Mucosa of gallbladder (tissue), 1 donor: ENCODE results near the gene NPAS3. TPM values are rescaled to one million over a fixed set of nuclear protein-coding genes. Genes with fewer than 3 reads are reported as not detected.

ENCODE experiments used
- DNase-seq: peaks from one replicate; pipeline ENCODE4 v3.0.0-alpha.2; 2020; ENCODE audit warnings: low spot score
- total RNA-seq: library from RNA; stranded (reverse); gene quantifications from one replicate; pipeline ENCODE4 v1.2.1, GENCODE V29; 2021
- donor health status: DM: no; HTN: no; CAD: no.

Gene NPAS3
- total RNA-seq, 1 donor from 2014 or later: 1.8 TPM

- DNase-seq: no peak
Observed at GRCh38 chr14:33736979-33737378, 798.3 kb downstream of the NPAS3 start.

GRCh38 chr14:33737446-33737845, 798.8 kb downstream of the NPAS3 start:
- no peak for DNase-seq

- no peak for DNase-seq
Observed at GRCh38 chr14:33738029-33738428, 799.4 kb downstream of the NPAS3 start.

- DNase-seq: no peak
Observed at GRCh38 chr14:33738491-33738890, 799.8 kb downstream of the NPAS3 start.

GRCh38 chr14:33740531-33740930, 801.9 kb downstream of the NPAS3 start:
- DNase-seq: no peak

GRCh38 chr14:33742166-33742565, 803.5 kb downstream of the NPAS3 start:
- no peak for DNase-seq

- no peak for DNase-seq
Observed at GRCh38 chr14:33745163-33745562, 806.5 kb downstream of the NPAS3 start.

- no peak for DNase-seq
Observed at GRCh38 chr14:33747749-33748148, 809.1 kb downstream of the NPAS3 start.

- no peak for DNase-seq
Observed at GRCh38 chr14:33754261-33754660, 815.6 kb downstream of the NPAS3 start.

GRCh38 chr14:33755358-33755757, 816.7 kb downstream of the NPAS3 start:
- no peak for DNase-seq

GRCh38 chr14:33756833-33757232, 818.2 kb downstream of the NPAS3 start:
- no peak for DNase-seq

- DNase-seq: no peak
Observed at GRCh38 chr14:33758547-33758946, 819.9 kb downstream of the NPAS3 start.

GRCh38 chr14:33762161-33762851, 823.6 kb downstream of the NPAS3 start:
- no peak for DNase-seq

GRCh38 chr14:33764876-33765650, 826.4 kb downstream of the NPAS3 start:
- no peak for DNase-seq

- DNase-seq: no peak
Observed at GRCh38 chr14:33767586-33768457, 829.1 kb downstream of the NPAS3 start.

GRCh38 chr14:33768458-33768830, 829.8 kb downstream of the NPAS3 start:
- no peak for DNase-seq

- DNase-seq: no peak
Observed at GRCh38 chr14:33773205-33774030, 834.7 kb downstream of the NPAS3 start.

- no peak for DNase-seq
Observed at GRCh38 chr14:33774161-33774560, 835.5 kb downstream of the NPAS3 start.

- no peak for DNase-seq
Observed at GRCh38 chr14:33774723-33775470, 836.2 kb downstream of the NPAS3 start.

GRCh38 chr14:33776871-33777270, 838.2 kb downstream of the NPAS3 start:
- no peak for DNase-seq

- no peak for DNase-seq
Observed at GRCh38 chr14:33777681-33778080, 839.0 kb downstream of the NPAS3 start.
